Prostate gland (tissue), 2 donors: ENCODE results near the gene RARB.

Experiments
- POLR2A ChIP-seq: fragments of 450-650 bp; IDR thresholded peaks from one replicate; pipeline ENCODE4 v1.6.1; 2016; ENCODE audit warnings: antibody characterized with exemption, mild to moderate bottlenecking
- POLR2AphosphoS5 ChIP-seq: sonication (generic); formaldehyde crosslinking; IDR thresholded peaks from one replicate; pipeline ENCODE4 v1.6.1; 2017; ENCODE audit warnings: antibody characterized with exemption
- TF ChIP-seq, protein P1 (sequence below), 4 experiments: fragments of 200-600 bp in 2 of 4; fragments of 450-650 bp in 2 of 4; sonication (generic) in 2 of 4; IDR thresholded peaks; 1 replicate in 3 of 4; 2 replicates in 1 of 4; pipeline ENCODE4 v1.5.1; 2016 to 2019; ENCODE audit warnings: antibody characterized with exemption in 4 of 4, mild to moderate bottlenecking in 2 of 4, moderate library complexity in 2 of 4

DNA sequence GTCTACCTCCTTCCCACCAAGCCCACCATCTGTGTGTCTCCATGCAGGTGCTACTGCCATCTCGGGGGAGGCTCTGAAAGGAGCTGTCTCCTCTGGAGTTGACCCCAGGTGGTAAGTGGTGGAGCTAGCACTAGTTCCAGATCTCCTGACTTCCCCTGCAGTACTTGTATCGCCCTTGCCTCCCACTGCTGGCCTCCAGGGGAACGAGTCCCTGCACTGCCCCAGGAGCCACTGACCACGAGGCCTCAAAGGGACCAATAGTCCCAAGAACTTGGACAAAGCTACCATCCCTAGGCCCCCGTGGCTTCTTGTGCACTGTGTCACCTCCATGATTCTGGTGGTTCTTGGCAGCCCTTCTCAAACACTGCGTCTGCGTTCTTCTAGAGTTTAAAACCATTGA, 137.7 kb downstream of the RARB start:
- TF ChIP-seq, protein P1, sequence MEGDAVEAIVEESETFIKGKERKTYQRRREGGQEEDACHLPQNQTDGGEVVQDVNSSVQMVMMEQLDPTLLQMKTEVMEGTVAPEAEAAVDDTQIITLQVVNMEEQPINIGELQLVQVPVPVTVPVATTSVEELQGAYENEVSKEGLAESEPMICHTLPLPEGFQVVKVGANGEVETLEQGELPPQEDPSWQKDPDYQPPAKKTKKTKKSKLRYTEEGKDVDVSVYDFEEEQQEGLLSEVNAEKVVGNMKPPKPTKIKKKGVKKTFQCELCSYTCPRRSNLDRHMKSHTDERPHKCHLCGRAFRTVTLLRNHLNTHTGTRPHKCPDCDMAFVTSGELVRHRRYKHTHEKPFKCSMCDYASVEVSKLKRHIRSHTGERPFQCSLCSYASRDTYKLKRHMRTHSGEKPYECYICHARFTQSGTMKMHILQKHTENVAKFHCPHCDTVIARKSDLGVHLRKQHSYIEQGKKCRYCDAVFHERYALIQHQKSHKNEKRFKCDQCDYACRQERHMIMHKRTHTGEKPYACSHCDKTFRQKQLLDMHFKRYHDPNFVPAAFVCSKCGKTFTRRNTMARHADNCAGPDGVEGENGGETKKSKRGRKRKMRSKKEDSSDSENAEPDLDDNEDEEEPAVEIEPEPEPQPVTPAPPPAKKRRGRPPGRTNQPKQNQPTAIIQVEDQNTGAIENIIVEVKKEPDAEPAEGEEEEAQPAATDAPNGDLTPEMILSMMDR (IDR thresholded peaks at IDR 0.05), result no peak
- no peak for TF ChIP-seq POLR2AphosphoS5
- no peak for TF ChIP-seq POLR2A
